Small intestine (tissue), 7 donors: ENCODE measurements around the gene SLC24A2. TPM values are rescaled to one million over a fixed set of nuclear protein-coding genes. Genes with fewer than 3 reads are reported as not detected.

ENCODE experiments used
- DNase-seq, 2 donors: peaks; one replicate each; pipeline versions ENCODE4 v3.0.0 to v3.0.0-alpha.2; 2013
- FAIRE-seq: peaks from 2 replicates; lab custom pipeline; 2012; peaks lifted over from hg19 to GRCh38; lab: Jason Lieb, UNC
- H3K27ac ChIP-seq, 3 donors: one replicate each; pipeline ENCODE4 v1.5.1; 2013; ENCODE audit warnings: low read length in 2 of 3, mild to moderate bottlenecking in 2 of 3, control low read depth in 1 of 3, inconsistent platforms in 1 of 3, low read depth in 1 of 3, moderate library complexity in 1 of 3
- H3K27me3 ChIP-seq, 3 donors: one replicate each; pipeline ENCODE4 v1.6.1; 2013; ENCODE audit warnings: low read length in 3 of 3, inconsistent platforms in 1 of 3; ENCODE audit not compliant: control insufficient read depth in 3 of 3, insufficient read depth in 3 of 3
- H3K36me3 ChIP-seq, 3 donors: one replicate each; pipeline ENCODE4 v1.6.1; 2013; ENCODE audit warnings: low read length in 3 of 3, inconsistent platforms in 1 of 3, low read depth in 1 of 3, mild to moderate bottlenecking in 1 of 3, moderate library complexity in 1 of 3; ENCODE audit not compliant: control insufficient read depth in 3 of 3, insufficient read depth in 2 of 3
- H3K4me1 ChIP-seq, 3 donors: one replicate each; pipeline ENCODE4 v1.6.1; 2013; ENCODE audit warnings: low read length in 2 of 3, inconsistent platforms in 1 of 3, low read depth in 1 of 3, mild to moderate bottlenecking in 1 of 3, moderate library complexity in 1 of 3; ENCODE audit not compliant: control insufficient read depth in 3 of 3, insufficient read depth in 2 of 3
- H3K4me3 ChIP-seq, 3 donors: one replicate each; pipeline ENCODE4 v1.5.1; 2013; ENCODE audit warnings: low read length in 3 of 3, control low read depth in 1 of 3, inconsistent platforms in 1 of 3, low read depth in 1 of 3, mild to moderate bottlenecking in 1 of 3, moderate library complexity in 1 of 3
- H3K9me3 ChIP-seq, 2 donors: one replicate each; pipeline ENCODE4 v1.6.1; 2013; ENCODE audit warnings: low read depth in 1 of 2, low read length in 1 of 2; ENCODE audit not compliant: control insufficient read depth in 2 of 2, insufficient read depth in 1 of 2
- WGBS, 3 donors: extraction: QIAGEN DNeasy Blood & Tissue Kit; methylation state at CpG; one replicate each; pipeline ENCODE4 v1.1.7; 2013; 5-methylcytosine and 5-hydroxymethylcytosine counted together
- polyA plus RNA-seq, 4 donors: library from polyadenylated mRNA; stranded (reverse) in 3 of 4; unstranded in 1 of 4; fragments of 200-250 nt in 3 of 4; fragments of 120-200 nt in 1 of 4; gene quantifications; one replicate each; pipeline versions ENCODE4 v1.2.1 to v1.2.3, GENCODE V29; 2013
- donor health status: healthy with polysubstance abuse.
- donor health status: control.
- donor health status: control.
- donor health status: Bipolar disorder and iron deficiency.
- donor health status: healthy.

SLC24A2 gene
- polyA plus RNA-seq, 4 donors, result 0.01 to 0.03 TPM; not detected in 2

- WGBS, 3 donors, result 59 to 71% (median 67%) methylated on average over 2 of the region's 2 CpGs
- H3K9me3 ChIP-seq, result no peaks in the 10 kb centered on the region
- DNase-seq (no peak), FAIRE-seq (no peak)
- H3K4me1 ChIP-seq, result no peaks in the 10 kb centered on the region
- H3K36me3 ChIP-seq, result no peaks in the 10 kb centered on the region
- no peaks in the 10 kb centered on the region for H3K27me3 ChIP-seq
- H3K27ac ChIP-seq, result no peak overlapping the region
- H3K4me3 ChIP-seq, result no peak overlapping the region
Measured at GRCh38 chr9:19781240-19781639, 7.6 kb downstream of the SLC24A2 start.

GRCh38 chr9:19771446-19771845, 17.4 kb downstream of the SLC24A2 start:
- FAIRE-seq (no peak), DNase-seq (no peak)
- no peaks in the 10 kb centered on the region for H3K27me3 ChIP-seq
- peaks cover 0 to 2% of the 10 kb centered on the region in 2 donors for H3K9me3 ChIP-seq
- no peaks in the 10 kb centered on the region for H3K4me1 ChIP-seq
- no peak overlapping the region for H3K4me3 ChIP-seq
- no peak overlapping the region for H3K27ac ChIP-seq
- no peaks in the 10 kb centered on the region for H3K36me3 ChIP-seq
- WGBS, 3 donors, result 71 to 81% (median 75%) methylated on average over 4 of the region's 4 CpGs

GRCh38 chr9:19770973-19771372, 17.9 kb downstream of the SLC24A2 start:
- Histone ChIP-seq H3K27ac (no peak overlapping the region), H3K9me3 (peaks cover 0 to 3% of the 10 kb centered on the region in 2 donors), H3K4me1 (no peaks in the 10 kb centered on the region), H3K36me3 (no peaks in the 10 kb centered on the region), H3K4me3 (no peak overlapping the region), H3K27me3 (no peaks in the 10 kb centered on the region)
- FAIRE-seq (no peak), DNase-seq (no peak)
- 37 to 61% (median 53%) methylated on average over 5 of the region's 5 CpGs for WGBS, 3 donors

DNA sequence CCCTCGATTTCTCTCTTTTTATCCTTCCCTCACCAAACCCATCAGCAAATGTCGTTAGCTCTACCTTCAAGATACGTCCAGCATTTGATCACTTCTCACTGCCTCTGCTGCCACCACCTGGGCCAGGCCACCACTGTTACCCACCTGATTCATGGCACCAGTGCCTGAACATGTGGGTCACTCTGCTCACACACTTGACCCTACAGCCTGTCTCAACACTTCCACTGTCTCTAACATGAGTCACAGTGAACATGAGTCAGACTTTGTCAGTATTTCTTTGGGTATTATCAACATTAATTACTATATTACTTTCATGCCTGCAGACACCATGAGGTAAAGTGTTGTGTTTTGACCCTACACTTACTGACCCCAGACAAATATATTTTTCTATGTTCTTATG, 19.6 kb downstream of the SLC24A2 start:
- FAIRE-seq, result no peak
- no peak overlapping the region for H3K4me3 ChIP-seq
- DNase-seq, result no peak
- H3K4me1 ChIP-seq, result no peaks in the 10 kb centered on the region
- H3K27me3 ChIP-seq, result no peaks in the 10 kb centered on the region
- H3K36me3 ChIP-seq, result no peaks in the 10 kb centered on the region
- no peak overlapping the region for H3K27ac ChIP-seq
- WGBS, 3 donors, result 59 to 67% (median 62%) methylated on average over 3 of the region's 3 CpGs
- peaks cover 0 to 3% of the 10 kb centered on the region in 2 donors for H3K9me3 ChIP-seq

DNA sequence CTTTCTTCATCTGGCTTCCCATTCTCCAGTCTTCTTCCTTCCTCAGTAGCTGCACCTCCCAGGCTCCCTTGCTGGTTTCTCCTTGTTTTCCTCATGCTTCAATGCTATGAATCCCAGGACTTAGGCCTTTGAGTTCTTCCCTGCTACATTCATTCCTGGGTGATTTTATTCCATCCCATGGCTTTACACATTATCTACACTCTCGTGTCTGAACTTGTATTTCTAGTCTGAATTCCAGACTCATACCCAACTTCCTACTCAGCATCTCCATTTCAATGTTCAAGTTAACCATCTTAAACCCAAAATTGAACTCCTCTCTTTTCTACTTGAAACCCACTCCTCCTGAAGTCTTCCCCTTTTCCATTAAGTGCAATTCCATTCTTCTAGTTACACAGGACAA, 20.0 kb downstream of the SLC24A2 start:
- H3K4me1 ChIP-seq, result no peaks in the 10 kb centered on the region
- 26 to 67% (median 66%) methylated on average over 1 of the region's 1 CpG for WGBS, 3 donors
- no peaks in the 10 kb centered on the region for H3K36me3 ChIP-seq
- DNase-seq (no peak), FAIRE-seq (no peak)
- H3K4me3 ChIP-seq, result no peak overlapping the region
- no peak overlapping the region for H3K27ac ChIP-seq
- peaks cover 0 to 3% of the 10 kb centered on the region in 2 donors for H3K9me3 ChIP-seq
- H3K27me3 ChIP-seq, result no peaks in the 10 kb centered on the region

- Histone ChIP-seq H3K9me3 (no peaks in the 10 kb centered on the region), H3K27me3 (no peaks in the 10 kb centered on the region), H3K36me3 (no peaks in the 10 kb centered on the region), H3K4me1 (no peaks in the 10 kb centered on the region), H3K4me3 (no peak overlapping the region), H3K27ac (no peak overlapping the region)
- 33 to 53% (median 51%) methylated on average over 1 of the region's 1 CpG for WGBS, 3 donors
- DNase-seq (no peak), FAIRE-seq (no peak)
Measured at GRCh38 chr9:19759066-19759465, 29.8 kb downstream of the SLC24A2 start.

DNA sequence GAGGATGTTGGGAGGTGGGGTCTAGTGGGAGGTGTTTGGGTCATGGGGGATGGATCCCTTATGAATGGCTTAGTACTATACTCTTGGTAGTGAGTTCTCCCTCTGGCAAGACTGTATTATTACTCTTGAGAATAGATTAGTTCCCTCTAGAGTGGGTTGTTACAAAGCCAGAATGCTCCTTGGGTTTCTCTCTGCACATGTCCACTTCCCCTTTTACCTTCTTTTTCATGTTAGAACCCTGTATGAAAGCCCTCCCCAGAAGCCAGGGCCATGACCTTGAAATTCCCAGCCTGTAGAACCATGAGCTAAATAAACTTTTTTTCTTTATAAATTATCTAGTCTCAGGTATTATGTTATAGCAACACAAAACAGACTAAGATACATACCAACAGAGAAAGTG, 31.1 kb downstream of the SLC24A2 start:
- no peaks in the 10 kb centered on the region for H3K27me3 ChIP-seq
- H3K4me3 ChIP-seq, result no peak overlapping the region
- no peak for FAIRE-seq

DNA sequence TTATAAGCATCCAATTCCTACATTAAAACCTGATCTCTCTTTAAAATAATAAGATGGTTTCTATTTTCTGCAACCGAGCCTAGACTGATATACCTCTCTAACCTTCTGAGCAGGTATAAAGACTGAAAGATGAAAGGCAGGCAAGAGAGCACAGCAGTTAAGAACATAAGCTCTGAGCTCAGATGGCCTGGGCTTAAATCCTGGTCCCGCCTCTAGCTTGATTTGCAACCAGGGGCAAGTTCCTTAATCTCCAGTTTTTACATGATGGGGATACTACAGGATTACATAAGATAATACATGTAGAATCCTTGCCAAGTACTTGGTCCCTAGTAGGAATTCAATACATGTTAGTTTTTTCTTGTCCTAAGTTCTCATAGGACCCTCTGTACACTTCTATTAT, 33.9 kb downstream of the SLC24A2 start:
- no peak for FAIRE-seq
- Histone ChIP-seq H3K4me1 (no peaks in the 10 kb centered on the region), H3K4me3 (no peak overlapping the region), H3K27ac (no peak overlapping the region), H3K36me3 (no peaks in the 10 kb centered on the region), H3K27me3 (peaks cover 0 to 2% (median 0%) of the 10 kb centered on the region in 3 donors), H3K9me3 (no peaks in the 10 kb centered on the region)
- no peak for DNase-seq
- WGBS, 3 donors, result 76 to 89% (median 80%) methylated on average over 2 of the region's 2 CpGs

More for the DNA sequence above, 31.1 kb downstream of the SLC24A2 start:
- no peaks in the 10 kb centered on the region for H3K4me1 ChIP-seq
- H3K27ac ChIP-seq, result no peak overlapping the region
- H3K9me3 ChIP-seq, result no peaks in the 10 kb centered on the region
- no peaks in the 10 kb centered on the region for H3K36me3 ChIP-seq
- DNase-seq, result no peak
